OCI-LY1 (cell line): Measurements from ENCODE around the gene GNG13.
"Not testable (repeated sequence)": the region's sequence is repeated elsewhere in the genome, so short reads cannot be mapped to it uniquely, and the experiment has no call there.

Experiments used
- H2AFZ ChIP-seq: fragments of 200-600 bp; sonication (generic), shearing (Covaris generic); 2 replicates; pipeline ENCODE4 v1.6.0; 2014; ENCODE audit warnings: antibody characterized with exemption, mild to moderate bottlenecking, low read length
- H3F3A ChIP-seq: fragments of 200-600 bp; sonication (generic), shearing (Covaris generic); 2 replicates; pipeline ENCODE4 v1.6.0; 2014; ENCODE audit warnings: mild to moderate bottlenecking, antibody characterized with exemption, low read length, moderate library complexity; ENCODE audit not compliant: insufficient read depth
- H3K27ac ChIP-seq: fragments of 200-600 bp; sonication (generic); 2 replicates; pipeline ENCODE4 v1.5.1; 2014; ENCODE audit warnings: low read length, mixed run types, mild to moderate bottlenecking, low read depth; ENCODE audit not compliant: poor library complexity, severe bottlenecking
- H3K27me3 ChIP-seq: fragments of 200-600 bp; sonication (generic); 2 replicates; pipeline ENCODE4 v1.6.0; 2014; ENCODE audit warnings: antibody characterized with exemption, mild to moderate bottlenecking, low read length, moderate library complexity; ENCODE audit not compliant: insufficient read depth
- H3K36me3 ChIP-seq: fragments of 200-600 bp; sonication (generic); 2 replicates; pipeline ENCODE4 v1.6.1; 2014; ENCODE audit warnings: mild to moderate bottlenecking, antibody characterized with exemption, low read length, moderate library complexity, mixed read lengths; ENCODE audit not compliant: insufficient read depth
- H3K4me1 ChIP-seq: fragments of 200-600 bp; sonication (generic); 2 replicates; pipeline ENCODE4 v1.5.1; 2014; ENCODE audit warnings: mild to moderate bottlenecking, low read length, moderate library complexity; ENCODE audit not compliant: insufficient read depth, severe bottlenecking
- H3K4me2 ChIP-seq: fragments of 200-600 bp; sonication (generic), shearing (Covaris generic); 2 replicates; pipeline ENCODE4 v1.6.1; 2014; ENCODE audit warnings: low read length
- H3K4me3 ChIP-seq: fragments of 200-600 bp; sonication (generic); 2 replicates; pipeline ENCODE4 v1.5.1; 2014; ENCODE audit warnings: low read length, low read depth, mild to moderate bottlenecking, mixed read lengths; ENCODE audit not compliant: poor library complexity, severe bottlenecking
- H3K79me2 ChIP-seq: fragments of 200-600 bp; shearing (Covaris generic); 2 replicates; pipeline ENCODE4 v1.6.1; 2016; ENCODE audit warnings: mixed run types, low read length, mixed read lengths; ENCODE audit not compliant: insufficient read depth
- H3K9ac ChIP-seq: fragments of 200-600 bp; sonication (generic), shearing (Covaris generic); 2 replicates; pipeline ENCODE4 v1.6.1; 2014; ENCODE audit warnings: mild to moderate bottlenecking, low read length, mixed read lengths
- H3K9me2 ChIP-seq: fragments of 200-600 bp; sonication (generic), shearing (Covaris generic); 2 replicates; pipeline ENCODE4 v1.6.1; 2014; ENCODE audit warnings: low read depth, mild to moderate bottlenecking, low read length, mixed read lengths
- H3K9me3 ChIP-seq: fragments of 200-600 bp; shearing (Covaris generic); 2 replicates; pipeline ENCODE4 v1.6.1; 2014; ENCODE audit warnings: low read length, mixed read lengths
- H4K20me1 ChIP-seq: fragments of 200-600 bp; sonication (generic), shearing (Covaris generic); 2 replicates; pipeline ENCODE4 v1.6.0; 2016; ENCODE audit warnings: mild to moderate bottlenecking, low read length; ENCODE audit not compliant: insufficient read depth
- EZH2 ChIP-seq: fragments of 200-600 bp; sonication (generic), shearing (Covaris generic); IDR thresholded peaks from 2 replicates; pipeline ENCODE4 v1.8.0; 2017; ENCODE audit warnings: borderline replicate concordance, mixed run types, mild to moderate bottlenecking, antibody characterized with exemption, low read length, moderate library complexity, mixed read lengths
- TF ChIP-seq, protein P1 (sequence below): fragments of 200-600 bp; sonication (generic), shearing (Covaris generic); IDR thresholded peaks from 2 replicates; pipeline ENCODE4 v1.5.1; 2017; ENCODE audit warnings: mild to moderate bottlenecking, antibody characterized with exemption, low read length, moderate library complexity, mixed read lengths

Gene GNG13

DNA sequence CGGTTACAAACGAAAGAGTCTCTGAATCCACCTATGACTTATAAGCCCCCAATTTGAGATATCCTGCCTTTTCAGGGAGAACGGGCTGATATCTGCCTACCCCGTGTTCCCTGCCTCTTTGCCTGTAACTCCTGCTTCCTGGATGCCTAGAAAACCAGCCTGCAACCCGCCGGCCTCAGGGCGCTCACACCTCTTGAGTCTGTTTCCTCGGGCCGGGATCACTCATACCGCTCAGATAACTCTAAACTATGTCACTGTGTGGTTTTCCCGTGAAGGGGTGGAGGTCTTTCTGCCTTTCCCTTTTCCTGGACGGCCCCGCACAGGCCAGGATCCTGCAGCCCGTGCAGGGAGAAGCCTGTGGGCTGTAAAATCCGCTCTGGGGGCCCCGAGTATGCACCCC lies 22.7 kb downstream of the GNG13 start:
- Histone ChIP-seq H3K27ac (no peak overlapping the region), H2AFZ (no peak overlapping the region), H3K79me2 (no peaks in the 10 kb centered on the region), H3K27me3 (no peaks in the 10 kb centered on the region; the same call in 1 of the 2 replicates), H3K36me3 (no peaks in the 10 kb centered on the region), H3K9me2 (no peaks in the 10 kb centered on the region), H3K4me1 (no peaks in the 10 kb centered on the region), H3K4me3 (no peak overlapping the region), H3F3A (no peaks in the 10 kb centered on the region), H4K20me1 (no peaks in the 10 kb centered on the region), H3K9me3 (no peaks in the 10 kb centered on the region), H3K4me2 (no peak overlapping the region), H3K9ac (no peak overlapping the region)
- TF ChIP-seq, protein P1, sequence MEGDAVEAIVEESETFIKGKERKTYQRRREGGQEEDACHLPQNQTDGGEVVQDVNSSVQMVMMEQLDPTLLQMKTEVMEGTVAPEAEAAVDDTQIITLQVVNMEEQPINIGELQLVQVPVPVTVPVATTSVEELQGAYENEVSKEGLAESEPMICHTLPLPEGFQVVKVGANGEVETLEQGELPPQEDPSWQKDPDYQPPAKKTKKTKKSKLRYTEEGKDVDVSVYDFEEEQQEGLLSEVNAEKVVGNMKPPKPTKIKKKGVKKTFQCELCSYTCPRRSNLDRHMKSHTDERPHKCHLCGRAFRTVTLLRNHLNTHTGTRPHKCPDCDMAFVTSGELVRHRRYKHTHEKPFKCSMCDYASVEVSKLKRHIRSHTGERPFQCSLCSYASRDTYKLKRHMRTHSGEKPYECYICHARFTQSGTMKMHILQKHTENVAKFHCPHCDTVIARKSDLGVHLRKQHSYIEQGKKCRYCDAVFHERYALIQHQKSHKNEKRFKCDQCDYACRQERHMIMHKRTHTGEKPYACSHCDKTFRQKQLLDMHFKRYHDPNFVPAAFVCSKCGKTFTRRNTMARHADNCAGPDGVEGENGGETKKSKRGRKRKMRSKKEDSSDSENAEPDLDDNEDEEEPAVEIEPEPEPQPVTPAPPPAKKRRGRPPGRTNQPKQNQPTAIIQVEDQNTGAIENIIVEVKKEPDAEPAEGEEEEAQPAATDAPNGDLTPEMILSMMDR = no peak
- no peak for TF ChIP-seq EZH2

DNA sequence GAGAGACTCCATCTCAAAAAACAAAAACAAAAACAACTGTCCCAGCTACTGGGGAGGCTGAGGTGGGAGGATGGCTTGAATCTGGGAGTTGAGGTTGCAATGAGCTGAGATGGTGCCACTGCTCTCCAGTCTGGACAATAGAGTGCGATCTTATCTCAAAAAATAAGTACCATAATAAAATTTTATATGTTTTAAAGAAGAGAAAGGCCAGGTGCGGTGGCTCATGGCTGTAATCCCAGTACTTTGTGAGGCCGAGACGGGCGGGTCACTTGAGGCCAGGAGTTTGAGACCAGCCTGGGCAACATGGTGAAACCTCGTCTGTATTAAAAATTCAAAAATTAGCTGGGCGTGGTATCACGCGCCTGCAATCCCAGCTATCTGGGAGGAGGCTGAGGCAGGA lies 23.7 kb downstream of the GNG13 start:
- Histone ChIP-seq H3K9me2 (no peaks in the 10 kb centered on the region), H3K79me2 (no peaks in the 10 kb centered on the region), H3K4me3 (no peak overlapping the region), H3K4me2 (no peak overlapping the region), H3K27me3 (no peaks in the 10 kb centered on the region; the same call in 1 of the 2 replicates), H3K4me1 (no peaks in the 10 kb centered on the region), H3K27ac (no peak overlapping the region), H4K20me1 (no peaks in the 10 kb centered on the region), H3K9me3 (no peaks in the 10 kb centered on the region), H3K36me3 (no peaks in the 10 kb centered on the region), H3K9ac (no peak overlapping the region), H3F3A (no peaks in the 10 kb centered on the region), H2AFZ (no peak overlapping the region)
- TF ChIP-seq, protein P1 = no peak
- no peak for TF ChIP-seq EZH2

DNA sequence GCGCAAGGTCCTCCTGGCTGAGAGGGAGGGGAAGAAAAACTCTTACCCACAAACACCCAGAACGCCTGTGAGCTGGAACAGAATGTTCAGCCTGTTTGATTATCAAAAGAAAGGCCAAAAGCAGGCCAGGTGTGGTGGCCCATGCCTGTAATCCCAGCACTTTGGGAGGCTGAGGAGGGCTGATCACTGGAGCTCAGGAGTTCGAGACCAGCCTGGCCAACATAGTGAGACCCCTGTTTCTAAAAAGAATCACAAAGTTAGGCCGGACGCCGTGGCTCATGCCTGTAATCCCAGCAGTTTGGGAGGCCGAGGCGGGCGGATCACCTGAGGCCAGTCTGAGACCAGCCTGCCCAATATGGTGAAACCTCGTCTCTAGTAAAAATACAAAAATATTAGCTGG lies 24.2 kb downstream of the GNG13 start:
- H3K4me2 ChIP-seq, H3K27me3 ChIP-seq, H4K20me1 ChIP-seq, H3K9ac ChIP-seq, H3K9me2 ChIP-seq, H3K4me3 ChIP-seq, H3K36me3 ChIP-seq, H2AFZ ChIP-seq, H3K79me2 ChIP-seq, H3F3A ChIP-seq, H3K4me1 ChIP-seq, H3K9me3 ChIP-seq, H3K27ac ChIP-seq: not testable (repeated sequence)

DNA sequence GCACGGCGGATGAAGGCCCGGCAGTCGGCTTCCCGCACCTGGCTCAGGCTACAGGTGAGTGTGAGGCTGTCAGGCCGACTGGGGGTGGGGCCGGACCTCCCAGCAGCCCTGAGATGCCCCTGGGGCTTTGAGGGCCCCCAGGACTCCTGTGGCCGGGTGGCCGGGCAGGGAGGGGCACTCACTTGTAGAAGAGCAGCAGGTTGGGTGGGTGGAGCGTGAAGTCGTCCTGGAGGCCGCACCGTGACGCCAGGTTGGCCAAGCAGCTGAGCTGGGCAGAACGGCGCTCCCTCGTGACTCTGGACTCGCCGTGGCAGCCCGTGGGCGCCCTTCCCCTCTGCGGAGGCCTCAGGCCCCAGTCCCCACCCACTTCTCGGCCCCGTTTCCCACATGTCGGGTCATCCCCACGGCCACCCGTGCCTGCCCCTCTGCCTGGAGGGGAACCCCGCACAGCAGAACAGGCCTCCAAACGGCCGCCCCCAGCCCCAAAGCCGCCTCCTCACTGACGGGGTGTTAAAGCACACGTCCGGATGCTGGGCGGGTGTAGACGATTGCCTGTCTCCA lies 25.2 kb downstream of the GNG13 start:
- H3K36me3 ChIP-seq = no peaks in the 10 kb centered on the region
- H2AFZ ChIP-seq = no peak overlapping the region
- no peaks in the 10 kb centered on the region; the same call in 1 of the 2 replicates for H3K27me3 ChIP-seq
- H3K4me1 ChIP-seq = no peaks in the 10 kb centered on the region
- no peak for TF ChIP-seq EZH2
- TF ChIP-seq, protein P1 = no peak
- no peaks in the 10 kb centered on the region for H3K9me3 ChIP-seq
- H4K20me1 ChIP-seq = no peaks in the 10 kb centered on the region
- no peak overlapping the region for H3K27ac ChIP-seq
- no peak overlapping the region for H3K9ac ChIP-seq
- no peak overlapping the region for H3K4me3 ChIP-seq
- H3K4me2 ChIP-seq = no peak overlapping the region
- no peaks in the 10 kb centered on the region for H3K9me2 ChIP-seq
- H3F3A ChIP-seq = no peaks in the 10 kb centered on the region
- H3K79me2 ChIP-seq = no peaks in the 10 kb centered on the region
